ENCODE results near the gene MROH2A.

MROH2A gene

GRCh38 chr2:233848276-233848675 lies 70.1 kb downstream of the MROH2A start:
- no peak for DNase-seq (ENCODE audit: low spot score)
- H3K4me1 ChIP-seq (ENCODE audit: insufficient read depth, poor library complexity, severe bottlenecking): peaks cover 15% of the 10 kb centered on the region
- H3K36me3 ChIP-seq (ENCODE audit: low read depth): peaks cover 100% of the 10 kb centered on the region
- no peak for ATAC-seq (ENCODE audit: low read depth)
- TF ChIP-seq CTCF (IDR thresholded peaks at IDR 0.05; ENCODE audit: poor library complexity, severe bottlenecking): no peak
- H3K9me3 ChIP-seq (ENCODE audit: severe bottlenecking): no peaks in the 10 kb centered on the region
- no peak overlapping the region for H3K27ac ChIP-seq (ENCODE audit: poor library complexity, severe bottlenecking)
- H3K4me3 ChIP-seq (ENCODE audit: severe bottlenecking): no peak overlapping the region
- H3K27me3 ChIP-seq (ENCODE audit: insufficient read depth, poor library complexity, severe bottlenecking): no peaks in the 10 kb centered on the region

- TF ChIP-seq CTCF (IDR thresholded peaks at IDR 0.05; ENCODE audit: poor library complexity, severe bottlenecking): no peak
- peaks cover 89% of the 10 kb centered on the region for H3K36me3 ChIP-seq (ENCODE audit: low read depth)
- DNase-seq (ENCODE audit: low spot score) (no peak), ATAC-seq (ENCODE audit: low read depth) (no peak)
- H3K9me3 ChIP-seq (ENCODE audit: severe bottlenecking): no peaks in the 10 kb centered on the region
- H3K27me3 ChIP-seq (ENCODE audit: insufficient read depth, poor library complexity, severe bottlenecking): no peaks in the 10 kb centered on the region
- no peak overlapping the region for H3K4me3 ChIP-seq (ENCODE audit: severe bottlenecking)
- H3K27ac ChIP-seq (ENCODE audit: poor library complexity, severe bottlenecking): no peak overlapping the region
- H3K4me1 ChIP-seq (ENCODE audit: insufficient read depth, poor library complexity, severe bottlenecking): peaks cover 15% of the 10 kb centered on the region
Measured at GRCh38 chr2:233849607-233850271, 71.6 kb downstream of the MROH2A start.

DNA sequence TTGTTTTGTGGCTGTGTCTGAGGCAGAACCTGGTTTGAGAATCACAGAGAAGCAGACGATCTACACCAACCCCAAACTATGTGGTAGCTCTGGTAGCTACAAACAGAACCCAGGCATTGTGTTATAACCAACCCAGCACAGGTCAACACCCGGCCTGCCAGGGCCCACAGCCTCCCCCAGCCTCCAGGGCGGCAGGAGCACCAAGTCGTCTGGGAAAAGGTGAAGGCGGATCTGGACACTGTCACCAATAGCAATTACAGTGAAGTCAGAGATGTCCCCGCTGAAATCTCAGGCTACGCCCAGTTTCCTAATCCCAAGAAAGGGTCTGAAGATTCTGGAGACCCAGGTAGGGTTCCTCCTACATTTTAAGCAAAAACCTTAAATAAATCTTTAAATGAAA lies 72.6 kb downstream of the MROH2A start:
- Histone ChIP-seq H3K27ac (ENCODE audit: poor library complexity, severe bottlenecking) (no peak overlapping the region), H3K4me1 (ENCODE audit: insufficient read depth, poor library complexity, severe bottlenecking) (peaks cover 15% of the 10 kb centered on the region), H3K9me3 (ENCODE audit: severe bottlenecking) (no peaks in the 10 kb centered on the region), H3K36me3 (ENCODE audit: low read depth) (peaks cover 79% of the 10 kb centered on the region), H3K4me3 (ENCODE audit: severe bottlenecking) (no peak overlapping the region), H3K27me3 (ENCODE audit: insufficient read depth, poor library complexity, severe bottlenecking) (no peaks in the 10 kb centered on the region)
- DNase-seq (ENCODE audit: low spot score) (no peak), ATAC-seq (ENCODE audit: low read depth) (no peak)
- TF ChIP-seq CTCF (IDR thresholded peaks at IDR 0.05; ENCODE audit: poor library complexity, severe bottlenecking): no peak

DNA sequence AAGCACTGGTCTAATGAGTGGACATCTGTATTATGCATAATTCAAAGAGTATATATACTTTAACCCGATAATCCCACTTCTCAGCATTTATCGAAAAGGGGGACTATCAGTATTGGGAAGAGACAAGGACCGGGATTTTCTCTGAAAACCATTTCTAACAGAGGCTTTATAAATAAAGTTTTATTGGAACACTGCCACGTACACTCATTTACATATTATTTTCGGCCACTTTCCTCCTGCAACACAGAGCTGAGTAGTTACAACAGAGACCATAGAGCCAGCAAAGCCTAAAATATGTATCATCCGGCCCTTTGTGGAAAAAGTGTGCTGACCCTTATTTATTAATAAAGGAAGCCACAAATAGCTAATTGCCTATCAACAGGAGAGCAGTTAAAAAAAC lies 73.0 kb downstream of the MROH2A start:
- Histone ChIP-seq H3K4me1 (ENCODE audit: insufficient read depth, poor library complexity, severe bottlenecking) (peaks cover 15% of the 10 kb centered on the region), H3K36me3 (ENCODE audit: low read depth) (peaks cover 75% of the 10 kb centered on the region), H3K4me3 (ENCODE audit: severe bottlenecking) (no peak overlapping the region), H3K27me3 (ENCODE audit: insufficient read depth, poor library complexity, severe bottlenecking) (no peaks in the 10 kb centered on the region), H3K9me3 (ENCODE audit: severe bottlenecking) (no peaks in the 10 kb centered on the region), H3K27ac (ENCODE audit: poor library complexity, severe bottlenecking) (no peak overlapping the region)
- no peak for TF ChIP-seq CTCF (IDR thresholded peaks at IDR 0.05; ENCODE audit: poor library complexity, severe bottlenecking)
- no peak for DNase-seq (ENCODE audit: low spot score)
- ATAC-seq (ENCODE audit: low read depth): no peak

GRCh38 chr2:233852056-233852455 lies 73.9 kb downstream of the MROH2A start:
- DNase-seq (ENCODE audit: low spot score): no peak
- no peak overlapping the region for H3K4me3 ChIP-seq (ENCODE audit: severe bottlenecking)
- no peak for ATAC-seq (ENCODE audit: low read depth)
- peaks cover 66% of the 10 kb centered on the region for H3K36me3 ChIP-seq (ENCODE audit: low read depth)
- no peak for TF ChIP-seq CTCF (IDR thresholded peaks at IDR 0.05; ENCODE audit: poor library complexity, severe bottlenecking)
- H3K27ac ChIP-seq (ENCODE audit: poor library complexity, severe bottlenecking): no peak overlapping the region
- no peaks in the 10 kb centered on the region for H3K9me3 ChIP-seq (ENCODE audit: severe bottlenecking)
- no peaks in the 10 kb centered on the region for H3K27me3 ChIP-seq (ENCODE audit: insufficient read depth, poor library complexity, severe bottlenecking)
- peaks cover 15% of the 10 kb centered on the region for H3K4me1 ChIP-seq (ENCODE audit: insufficient read depth, poor library complexity, severe bottlenecking)
